ENCODE measurements around the gene ADGRL1.
A peak's percentile ranks its signal among the peaks of the same experiment; 100 is the strongest.
"Not testable (repeated sequence)": the region's sequence is repeated elsewhere in the genome, so short reads cannot be mapped to it uniquely, and the experiment has no call there.

ADGRL1 gene

DNA sequence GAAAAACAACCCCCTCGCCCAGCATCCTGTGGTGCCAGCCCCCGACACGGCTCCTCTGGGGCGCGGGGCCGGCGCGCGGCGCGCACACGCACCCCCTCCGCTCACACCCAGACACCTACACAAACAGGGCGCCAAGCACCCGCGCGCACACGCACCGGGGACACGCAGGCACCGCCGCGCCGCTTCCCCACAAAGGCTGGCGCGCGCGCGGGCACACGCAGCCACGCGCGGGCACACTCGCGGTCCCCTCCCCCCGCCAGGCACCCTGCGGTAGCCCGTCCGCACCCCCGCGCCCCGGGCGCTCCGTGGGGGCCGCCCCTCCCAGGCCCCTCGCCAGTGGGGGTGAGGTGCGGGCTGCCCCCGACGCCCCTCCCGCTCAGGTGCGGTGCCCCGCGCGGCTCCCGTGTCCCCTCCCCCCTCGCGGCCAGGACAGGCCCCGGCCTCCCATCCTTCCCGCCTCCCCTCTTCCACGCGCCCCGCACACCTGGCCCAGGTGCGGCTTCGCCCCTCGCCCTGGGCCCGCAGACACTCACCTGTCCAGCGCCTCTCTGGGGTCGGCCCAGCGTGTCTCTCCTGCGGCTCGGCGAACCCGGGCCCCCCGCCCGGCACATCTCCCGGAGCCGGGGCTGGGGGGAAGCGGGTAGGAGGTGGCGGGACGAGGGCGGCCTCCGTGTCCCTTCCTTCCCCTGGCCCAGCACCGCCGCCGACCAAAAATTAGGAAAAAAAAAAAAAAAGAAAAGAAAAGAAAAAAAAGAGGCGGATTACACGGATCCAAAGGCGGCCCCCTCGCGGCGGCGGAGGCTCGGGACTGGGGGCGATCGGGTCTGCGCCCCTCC, at the start of gene ADGRL1:
ADGRL1 (minus strand) TSS at position 718 of the 836 bp plus-strand sequence. CDS start 22,567 bp downstream, outside the sequence.
- DNase-seq: not testable (repeated sequence)

- not testable (repeated sequence) for DNase-seq
Observed at GRCh38 chr19:14255316-14255715, 49.3 kb upstream of the ADGRL1 start.

- DNase-seq: peak; percentile 28
Observed at GRCh38 chr19:14253822-14254599, 48.0 kb upstream of the ADGRL1 start.

DNA sequence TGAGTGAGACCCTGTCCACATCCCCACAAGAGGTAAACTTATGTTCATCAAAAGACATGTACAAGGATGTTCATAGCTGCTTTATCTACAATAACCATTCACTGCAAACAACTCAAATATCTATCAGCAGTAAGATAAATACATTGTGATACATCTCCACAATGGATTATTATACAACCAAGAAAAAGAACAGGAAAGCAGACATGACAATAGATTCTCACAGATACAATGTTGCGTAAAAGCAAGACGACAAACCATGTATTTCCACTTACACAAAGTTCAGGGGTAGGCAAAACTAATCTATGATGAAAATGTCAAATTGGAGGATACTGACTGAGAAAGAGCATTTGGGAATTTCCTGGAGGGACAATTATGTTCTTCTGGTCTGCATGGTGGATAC, 46.2 kb upstream of the ADGRL1 start:
- DNase-seq: not testable (repeated sequence)

GRCh38 chr19:14250870-14251269, 44.9 kb upstream of the ADGRL1 start:
- no peak for DNase-seq

DNA sequence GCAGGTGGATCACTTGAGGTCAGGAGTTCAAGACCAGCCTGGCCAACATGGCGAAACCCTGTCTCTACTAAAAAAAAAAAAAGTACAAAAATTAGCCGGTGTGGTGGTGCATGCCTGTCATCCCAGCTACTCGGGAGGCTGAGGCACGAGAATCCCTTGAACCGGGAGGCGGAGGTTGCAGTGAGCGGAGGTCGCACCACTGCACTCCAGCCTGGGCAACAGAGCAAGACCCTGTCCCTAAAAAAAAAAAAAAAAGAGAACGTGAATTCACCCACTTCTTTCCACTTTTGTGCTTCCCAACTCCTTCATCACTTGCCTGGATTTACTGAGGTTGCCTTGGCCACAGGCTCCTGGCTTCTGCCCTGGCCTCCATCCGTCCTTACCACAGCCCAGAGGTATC, 44.3 kb upstream of the ADGRL1 start:
- not testable (repeated sequence) for DNase-seq

GRCh38 chr19:14249891-14250290, 43.9 kb upstream of the ADGRL1 start:
- not testable (repeated sequence) for DNase-seq

DNA sequence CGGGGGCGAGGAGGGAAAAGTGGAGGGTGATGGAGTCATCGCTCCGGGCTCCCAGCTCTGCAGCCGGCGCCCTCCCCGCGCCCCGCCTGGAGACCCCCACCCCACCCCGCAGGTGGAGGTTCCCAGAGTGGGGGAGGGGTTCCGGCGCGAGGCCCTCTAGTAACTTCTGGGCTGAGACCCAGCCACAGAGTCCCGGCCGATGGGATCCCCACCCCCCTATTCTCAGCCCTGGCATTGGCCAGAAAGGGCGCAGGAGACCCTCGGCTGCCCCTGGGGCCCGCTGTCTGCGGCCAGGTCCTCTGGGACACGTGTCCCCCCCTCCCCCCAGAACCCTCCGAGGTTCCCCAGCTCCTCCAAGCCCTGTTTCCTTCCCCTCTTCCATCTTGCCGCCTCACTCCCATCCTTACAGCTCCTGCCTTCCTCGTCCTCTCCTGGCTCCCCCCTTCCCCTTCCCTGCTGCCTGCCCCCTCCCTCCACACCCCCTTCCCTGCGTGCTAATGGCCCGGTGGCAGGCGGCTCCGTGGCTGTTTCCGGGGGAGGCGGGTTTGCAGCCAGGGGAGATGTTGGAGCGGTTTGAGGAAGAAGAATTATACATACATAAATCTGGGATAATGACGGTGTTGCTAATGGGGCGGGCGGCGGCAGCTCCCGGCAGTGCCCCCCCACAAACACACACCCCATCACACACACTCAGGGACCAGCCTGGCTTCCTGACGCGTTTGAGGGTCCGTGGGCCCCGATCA, 43.2 kb upstream of the ADGRL1 start:
- not testable (repeated sequence) for DNase-seq

- no peak for DNase-seq
Observed at GRCh38 chr19:14248578-14249011, 42.6 kb upstream of the ADGRL1 start.

GRCh38 chr19:14247548-14248471, 41.8 kb upstream of the ADGRL1 start:
- DNase-seq: not testable (repeated sequence)

GRCh38 chr19:14247205-14247547, 41.2 kb upstream of the ADGRL1 start:
- DNase-seq: not testable (repeated sequence)

DNA sequence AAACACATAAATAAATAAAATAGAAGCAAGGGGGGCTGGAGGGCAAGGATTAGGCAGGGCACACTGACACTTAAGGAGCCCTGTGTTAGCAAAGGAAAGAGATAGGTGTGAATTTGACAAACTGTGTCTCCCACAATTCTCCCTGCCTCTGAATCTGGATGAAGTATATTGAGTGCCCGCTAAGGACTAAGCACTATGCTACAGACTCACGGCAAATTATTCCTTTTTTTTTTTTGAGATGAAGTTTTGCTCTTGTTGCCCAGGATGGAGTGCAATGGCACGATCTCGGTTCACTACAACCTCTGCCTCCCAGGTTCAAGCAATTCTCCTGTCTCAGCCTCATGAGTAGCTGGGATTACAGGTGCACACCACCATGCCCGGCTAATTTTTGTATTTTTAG, 38.4 kb upstream of the ADGRL1 start:
- not testable (repeated sequence) for DNase-seq

- not testable (repeated sequence) for DNase-seq
Observed at GRCh38 chr19:14243718-14244117, 37.7 kb upstream of the ADGRL1 start.

- no peak for DNase-seq
Observed at GRCh38 chr19:14237014-14237941, 31.3 kb upstream of the ADGRL1 start.

DNA sequence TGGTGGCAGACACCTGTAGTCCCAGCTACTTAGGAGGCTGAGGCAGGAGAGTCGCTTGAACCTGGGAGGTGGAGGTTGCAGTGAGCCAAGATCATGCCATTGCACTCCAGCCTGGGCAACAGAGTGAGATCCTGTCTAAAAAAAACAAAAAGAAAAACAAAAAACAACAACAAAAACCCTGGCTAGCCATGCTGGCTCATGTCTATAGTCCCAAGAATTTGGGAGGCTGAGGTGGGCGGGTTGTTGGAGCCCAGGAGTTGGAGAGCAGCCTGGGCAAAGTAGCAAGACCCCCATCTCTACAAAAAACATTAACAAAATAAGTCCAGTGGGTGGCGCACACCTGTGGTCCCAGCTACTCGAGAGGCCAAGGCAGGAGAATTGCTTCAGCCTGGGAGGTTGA, 27.0 kb upstream of the ADGRL1 start:
- not testable (repeated sequence) for DNase-seq

DNA sequence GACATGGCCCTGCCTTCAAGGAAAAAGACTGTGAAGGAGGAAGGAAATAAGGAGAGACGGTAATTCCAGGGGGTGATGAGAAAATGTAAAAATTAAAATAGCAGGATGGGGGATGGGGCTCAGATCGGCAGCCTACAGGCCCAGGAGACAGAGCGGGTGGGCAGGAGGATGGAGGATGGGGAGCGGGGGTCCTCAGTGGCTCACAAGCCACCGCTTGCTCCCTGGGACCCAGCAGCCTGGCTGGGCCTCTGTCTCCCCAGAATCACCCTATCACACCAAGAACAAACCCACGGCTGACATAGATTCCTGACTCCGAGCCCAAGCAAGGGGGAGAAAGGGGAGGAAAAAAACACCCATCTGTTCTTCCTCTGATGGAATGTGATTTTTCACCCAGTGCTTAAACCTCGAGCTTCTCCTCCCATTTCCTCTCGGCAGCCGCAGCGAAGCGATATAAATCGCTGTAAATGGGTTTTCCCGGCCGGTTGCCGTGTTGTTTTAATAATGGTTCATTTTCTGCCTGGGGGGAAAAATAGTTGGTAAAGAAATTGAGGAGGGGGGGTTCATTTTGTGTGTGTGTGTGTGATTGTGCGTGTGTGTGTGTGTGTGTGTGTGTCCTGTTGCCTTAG, 22.6 kb upstream of the ADGRL1 start:
- DNase-seq: not testable (repeated sequence)

DNA sequence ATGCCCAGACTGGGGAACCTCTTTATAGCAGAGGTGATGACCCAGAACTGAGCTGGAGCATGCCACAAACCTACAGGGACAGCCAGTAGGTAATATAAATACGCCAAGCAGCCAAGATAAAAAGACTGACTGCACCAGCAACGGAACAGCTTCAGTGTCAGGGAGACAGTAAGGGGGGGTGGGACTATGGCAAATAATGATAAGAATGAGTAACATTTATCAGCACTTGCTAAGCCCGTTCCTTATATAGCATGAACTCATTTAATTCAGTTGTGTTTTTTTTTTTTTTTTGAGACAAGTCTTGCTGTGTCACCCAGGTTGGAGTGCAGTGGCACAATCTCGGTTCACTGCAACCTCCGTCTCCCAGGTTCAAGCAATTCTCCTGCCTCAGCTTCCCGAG, 20.5 kb upstream of the ADGRL1 start:
- DNase-seq: not testable (repeated sequence)

DNA sequence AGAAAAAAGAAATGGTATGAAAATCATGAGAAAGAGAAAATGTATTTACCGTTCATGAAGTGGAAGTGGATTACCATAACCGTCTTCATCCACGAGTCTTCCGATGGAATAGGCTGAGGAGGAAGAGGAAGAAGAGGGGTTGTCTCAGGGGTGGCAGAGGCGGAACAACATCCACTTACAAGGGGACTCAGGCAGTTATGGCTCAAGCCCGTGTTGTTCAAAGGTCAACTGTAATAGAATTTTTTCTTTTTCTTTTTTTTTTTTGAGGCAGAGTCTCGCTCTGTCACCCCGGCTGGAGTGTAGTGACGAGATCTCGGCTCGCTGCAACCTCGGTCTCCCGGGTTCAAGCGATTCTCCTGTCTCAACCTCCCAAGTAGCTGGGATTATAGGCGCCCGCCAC, 16.9 kb upstream of the ADGRL1 start:
- DNase-seq: no peak

GRCh38 chr19:14221345-14221744, 15.4 kb upstream of the ADGRL1 start:
- not testable (repeated sequence) for DNase-seq

GRCh38 chr19:14218620-14219330, 12.8 kb upstream of the ADGRL1 start:
- no peak for DNase-seq

All from NCI-H524 treated with DMSO at 0.1 percent for 48 hours (cell line).